Measurements from ENCODE around the gene TWNK. TPM values are rescaled to one million over a fixed set of nuclear protein-coding genes. Genes with fewer than 3 reads are reported as not detected.

Gene TWNK
- total RNA-seq, result 1 to 10 TPM; 5.5 to 7.7 (median 6.8) TPM

GRCh38 chr10:100986952-100987684 lies at the start of gene TWNK, which contains the start of gene MRPL43:
Gene TWNK (plus strand): TSS chr10:100987543. CDS start chr10:100988211, 668 bp downstream.
Gene MRPL43 (minus strand): TSS chr10:100987497. CDS start chr10:100987443, 54 bp downstream.
- intact Hi-C loops (cut with DNase I), result no loop called here
- DNase-seq, result peak; percentile 82 to 83
- Histone ChIP-seq H3K9me3 (no peaks in the 10 kb centered on the region), H3K36me3 (peaks cover 4 to 18% of the 10 kb centered on the region in 2 donors), H3K27ac (peak within 1 kb of the TSS; percentile 37 to 69 (median 55)), H3K4me1 (peaks cover 18 to 26% of the 10 kb centered on the region in 2 donors), H3K4me3 (replicated peaks in 1 of 3) (peak within 1 kb of the TSS; percentile 79 to 98 (median 89)), H3K27me3 (no peaks in the 10 kb centered on the region)
- 0 to 1% methylated on average over 44 to 53 of the region's 75 CpGs for WGBS, 2 donors
- peak in 1 of 2 donors; percentile 59 for TF ChIP-seq POLR2A (IDR thresholded peaks at IDR 0.05)
- no peak for TF ChIP-seq CTCF (IDR thresholded peaks at IDR 0.05)

DNA sequence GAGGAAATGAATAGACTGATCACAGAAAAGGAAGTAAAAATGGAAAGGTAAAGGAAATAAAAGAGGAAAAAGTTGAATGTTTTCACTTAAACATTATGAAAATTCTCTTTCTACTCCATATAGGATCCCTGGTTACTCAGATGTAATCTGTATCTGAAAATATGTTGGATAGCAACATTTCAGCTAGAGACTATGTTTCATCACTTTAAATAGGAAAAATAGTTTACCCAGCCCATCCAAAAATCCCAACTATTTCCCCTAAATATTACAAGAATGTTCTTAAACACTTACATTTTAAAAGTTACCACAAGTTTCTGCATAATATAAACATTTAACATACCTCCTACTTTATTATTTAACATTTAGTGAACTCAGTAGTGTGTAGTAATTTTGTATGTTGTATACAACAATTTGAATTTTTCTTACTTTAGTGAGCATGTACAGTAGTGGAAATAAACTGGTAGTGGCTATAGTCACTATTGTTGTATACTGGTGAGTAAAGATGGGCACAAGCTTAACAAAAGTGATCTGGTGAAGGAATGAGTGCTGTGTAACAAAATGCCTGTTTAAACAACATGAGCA lies 47.5 kb upstream of the TWNK start:
- H3K4me3 ChIP-seq (replicated peaks in 1 of 3), result no peak overlapping the region
- H3K36me3 ChIP-seq, result peaks cover 30 to 58% of the 10 kb centered on the region in 2 donors
- TF ChIP-seq CTCF (IDR thresholded peaks at IDR 0.05), result no peak
- TF ChIP-seq POLR2A (IDR thresholded peaks at IDR 0.05), result no peak
- no peak for DNase-seq
- intact Hi-C loops (cut with DNase I), result no loop called here
- H3K9me3 ChIP-seq, result no peaks in the 10 kb centered on the region
- no peak overlapping the region for H3K27ac ChIP-seq
- no peaks in the 10 kb centered on the region for H3K4me1 ChIP-seq
- no peaks in the 10 kb centered on the region for H3K27me3 ChIP-seq

DNA sequence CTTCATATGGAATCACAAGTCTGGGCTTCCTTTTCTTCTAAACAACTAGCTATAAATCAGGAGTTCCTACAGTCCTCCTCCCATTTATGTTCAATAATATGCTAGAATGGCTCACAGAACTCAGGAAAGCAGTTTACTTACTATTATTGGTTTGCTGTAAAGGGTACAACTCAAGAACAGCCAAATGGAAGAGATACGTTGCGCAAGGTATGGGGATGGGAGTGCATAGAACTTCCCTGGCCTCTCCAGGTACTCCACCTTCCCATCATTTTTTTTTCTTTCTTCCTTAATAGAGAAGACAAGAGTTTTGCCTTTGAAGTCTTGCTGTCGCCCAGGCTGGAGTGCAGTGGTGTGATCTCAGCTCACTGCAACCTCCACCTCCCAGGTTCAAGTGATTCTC lies 45.1 kb upstream of the TWNK start:
- no peak overlapping the region for H3K27ac ChIP-seq
- intact Hi-C loops (cut with DNase I), result no loop called here
- no peak for TF ChIP-seq CTCF (IDR thresholded peaks at IDR 0.05)
- TF ChIP-seq POLR2A (IDR thresholded peaks at IDR 0.05), result no peak
- no peak for DNase-seq
- H3K36me3 ChIP-seq, result peaks cover 45 to 68% of the 10 kb centered on the region in 2 donors
- WGBS, 2 donors, result 96 to 100% methylated on average over 3 of the region's 3 CpGs
- no peaks in the 10 kb centered on the region for H3K27me3 ChIP-seq
- H3K9me3 ChIP-seq, result no peaks in the 10 kb centered on the region
- H3K4me1 ChIP-seq, result no peaks in the 10 kb centered on the region
- H3K4me3 ChIP-seq (replicated peaks in 1 of 3), result no peak overlapping the region

- intact Hi-C loops (cut with DNase I), result no loop called here
- Histone ChIP-seq H3K27me3 (no peaks in the 10 kb centered on the region), H3K9me3 (no peaks in the 10 kb centered on the region), H3K27ac (no peak overlapping the region), H3K4me1 (no peaks in the 10 kb centered on the region), H3K36me3 (peaks cover 40 to 67% of the 10 kb centered on the region in 2 donors), H3K4me3 (replicated peaks in 1 of 3) (no peak overlapping the region)
- no peak for TF ChIP-seq CTCF (IDR thresholded peaks at IDR 0.05)
- no peak for TF ChIP-seq POLR2A (IDR thresholded peaks at IDR 0.05)
- DNase-seq, result no peak
These were observed 43.8 kb upstream of the TWNK start for GRCh38 chr10:100943508-100943907.

DNA sequence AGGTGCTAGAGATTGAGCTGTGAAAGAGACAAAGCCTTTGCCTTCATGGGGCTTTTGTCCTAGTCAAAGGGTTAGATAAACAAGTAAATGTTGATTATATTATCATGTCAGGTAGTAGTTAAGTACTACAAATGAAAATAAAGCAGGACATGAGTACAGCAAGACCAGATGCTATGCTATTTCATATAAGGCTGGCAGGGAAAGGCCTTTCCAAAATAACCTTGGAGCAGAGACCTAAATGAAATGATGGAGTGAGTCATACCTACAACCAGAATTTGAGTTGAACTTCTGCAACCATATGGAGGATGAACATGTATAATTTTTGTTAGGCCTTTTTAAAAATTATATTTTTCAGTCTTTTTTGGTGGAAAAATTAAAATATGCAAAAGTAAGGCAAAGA lies 41.6 kb upstream of the TWNK start:
- Histone ChIP-seq H3K27ac (no peak overlapping the region), H3K9me3 (no peaks in the 10 kb centered on the region), H3K4me3 (replicated peaks in 1 of 3) (no peak overlapping the region), H3K36me3 (peaks cover 45 to 66% of the 10 kb centered on the region in 2 donors), H3K4me1 (no peaks in the 10 kb centered on the region), H3K27me3 (no peaks in the 10 kb centered on the region)
- intact Hi-C loops (cut with DNase I), result no loop called here
- no peak for DNase-seq
- TF ChIP-seq POLR2A (IDR thresholded peaks at IDR 0.05) (no peak), CTCF (IDR thresholded peaks at IDR 0.05) (no peak)
